Lung (tissue), 16 donors: Measurements from ENCODE around the gene PRIM1. TPM values are rescaled to one million over a fixed set of nuclear protein-coding genes. Genes with fewer than 3 reads are reported as not detected.
"Not testable (repeated sequence)": the region's sequence is repeated elsewhere in the genome, so short reads cannot be mapped to it uniquely, and the experiment has no call there.

Experiments used
- ATAC-seq: fragments of 200-7000 bp; cut with Tn5 transposase; one replicate; pipeline ENCODE4 v1.9.1; 2020; ENCODE audit warnings: moderate number of reproducible peaks; ENCODE audit not compliant: insufficient read depth, low FRiP score
- DNase-seq, 3 donors: peaks; one replicate each; pipeline ENCODE4 v3.0.0-alpha.2; 2013 to 2017
- H3K27ac ChIP-seq, 2 donors: one replicate each; pipeline ENCODE4 v1.5.1; 2013; ENCODE audit warnings: mild to moderate bottlenecking in 2 of 2, moderate library complexity in 2 of 2, control low read depth in 1 of 2, inconsistent platforms in 1 of 2, low read depth in 1 of 2, low read length in 1 of 2
- H3K27me3 ChIP-seq, 3 donors: one replicate each; pipeline ENCODE4 v1.5.1; 2013; ENCODE audit warnings: low read length in 2 of 3; ENCODE audit not compliant: control insufficient read depth in 3 of 3, insufficient read depth in 3 of 3
- H3K36me3 ChIP-seq, 4 donors: one replicate each; pipeline ENCODE4 v1.5.1; 2013; ENCODE audit warnings: low read length in 4 of 4, mild to moderate bottlenecking in 1 of 4, moderate library complexity in 1 of 4; ENCODE audit not compliant: control insufficient read depth in 4 of 4, insufficient read depth in 4 of 4
- H3K4me1 ChIP-seq, 5 donors: one replicate each; pipeline ENCODE4 v1.5.1; 2013; ENCODE audit warnings: low read length in 5 of 5, mild to moderate bottlenecking in 2 of 5, moderate library complexity in 1 of 5; ENCODE audit not compliant: control insufficient read depth in 5 of 5, insufficient read depth in 5 of 5
- H3K4me3 ChIP-seq: one replicate; pipeline ENCODE4 v1.5.1; 2013; ENCODE audit warnings: mild to moderate bottlenecking, control low read depth, moderate library complexity
- H3K9ac ChIP-seq, 2 donors: one replicate each; pipeline ENCODE4 v1.5.1; 2013; ENCODE audit warnings: low read length in 2 of 2, control low read depth in 1 of 2; ENCODE audit not compliant: insufficient read depth in 1 of 2
- H3K9me3 ChIP-seq, 4 donors: one replicate each; pipeline ENCODE4 v1.5.1; 2013; ENCODE audit warnings: low read length in 3 of 4, mild to moderate bottlenecking in 1 of 4, moderate library complexity in 1 of 4; ENCODE audit not compliant: control insufficient read depth in 4 of 4, insufficient read depth in 3 of 4
- WGBS, 2 donors: extraction: QIAGEN DNeasy Blood & Tissue Kit; methylation state at CpG; one replicate each; pipeline ENCODE4 v1.1.7; 2013; 5-methylcytosine and 5-hydroxymethylcytosine counted together
- long read RNA-seq, 5 donors: transcript quantifications; one replicate each; lab custom pipeline, GENCODE V29; 2026
- polyA plus RNA-seq, 2 donors: library from polyadenylated mRNA; stranded (reverse); fragments of 200-250 nt; gene quantifications; one replicate each; pipeline ENCODE4 v1.2.1, GENCODE V29; 2013
- total RNA-seq, 2 donors: library from RNA; depleted of rRNA in 1 of 2; stranded (reverse); fragments of >200 nt in 1 of 2; gene quantifications; one replicate each; pipeline ENCODE4 v1.2.1, GENCODE V29; 2014 to 2021
- TF ChIP-seq, protein P1 (sequence below): IDR thresholded peaks from 2 replicates; pipeline ENCODE4 v1.5.1; 2012; ENCODE audit warnings: mild to moderate bottlenecking; ENCODE audit errors: control extremely low read depth, extremely low read depth
- donor health status: control.
- donor health status: control.
- donor health status: Bipolar disorder and iron deficiency.
- donor health status: healthy.
- donor health status: DM: yes; HTN: yes; CAD: no.

Gene PRIM1
- total RNA-seq: 1 to 10 TPM; 5.5 to 9.9 TPM
- polyA plus RNA-seq: 1 to 10 TPM; 3.1 to 4.4 TPM
- long read RNA-seq, donor 1, partial matches to known transcripts: 0 of 4 reads
- long read RNA-seq, donor 1, other reads (novel, unspliced or antisense): 0 of 4 reads
- long read RNA-seq, donor 2, partial matches to known transcripts: 0 of 1 reads
- long read RNA-seq, donor 2, other reads (novel, unspliced or antisense): 0 of 1 reads
- long read RNA-seq, donor 3, partial matches to known transcripts: 0 of 1 reads
- long read RNA-seq, donor 3, other reads (novel, unspliced or antisense): 0 of 1 reads
- long read RNA-seq, donor 4: 0 reads
- long read RNA-seq, donor 5, transcript PRIM1-201 (13 exons, 1,393 nt): major isoform, 6 of 12 reads
- long read RNA-seq, donor 5, partial matches to known transcripts: 5 of 12 reads
- long read RNA-seq, donor 5, other reads (novel, unspliced or antisense): 0 of 12 reads

DNA sequence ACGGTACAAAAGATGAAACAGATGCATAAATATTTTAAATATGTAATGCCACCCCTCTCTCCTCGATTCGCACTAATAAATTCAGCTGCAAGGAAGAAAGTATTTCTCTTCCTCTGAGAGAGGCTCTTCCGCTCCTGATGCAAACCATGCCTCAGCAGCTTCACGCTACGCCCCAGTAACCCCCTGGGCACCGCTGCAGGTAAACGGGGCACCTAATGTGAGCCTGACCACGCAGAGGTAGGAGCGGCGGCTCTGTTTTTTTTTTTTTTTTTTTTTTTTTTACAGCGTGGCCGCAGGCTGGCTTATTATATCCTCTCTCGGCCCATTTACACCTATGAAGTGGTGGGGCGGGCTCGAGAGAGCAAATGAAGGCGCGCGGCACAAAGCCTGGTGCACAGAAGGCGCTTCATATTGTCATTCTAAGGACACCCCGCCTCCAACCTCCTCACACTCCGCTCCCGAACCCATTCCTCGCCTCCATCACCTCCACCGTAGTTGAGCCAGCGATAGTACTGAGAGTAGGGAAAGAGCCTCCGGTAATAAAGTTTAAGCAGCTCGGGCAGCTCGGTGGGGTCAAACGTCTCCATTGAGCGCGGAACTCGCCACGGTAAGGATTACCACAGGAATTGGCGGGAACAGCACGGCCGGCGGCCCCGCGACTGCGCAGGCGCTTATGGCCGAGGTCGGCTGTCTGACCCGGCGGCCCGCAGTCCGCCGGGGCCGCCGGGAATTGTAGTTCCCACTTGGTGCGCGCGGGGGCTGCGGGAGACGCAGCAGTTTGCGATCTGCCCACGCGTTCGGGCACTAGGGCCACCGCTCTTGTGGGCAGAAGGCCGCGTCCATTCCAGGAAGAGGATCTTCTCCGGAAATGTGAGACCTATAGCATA lies at the start of gene PRIM1:
Gene PRIM1, minus strand, starts transcription at position 612 of the 887 bp plus-strand sequence. Its CDS starts 25 bp downstream, at position 587.
- Histone ChIP-seq H3K27me3 (no peaks in the 10 kb centered on the region), H3K9me3 (no peaks in the 10 kb centered on the region), H3K4me1 (peaks cover 0 to 10% (median 0%) of the 10 kb centered on the region in 5 donors), H3K27ac (peak within 1 kb of the TSS in 1 of 2 donors; percentile 68), H3K36me3 (peaks cover 0 to 2% (median under 1%) of the 10 kb centered on the region in 4 donors), H3K4me3 (peak within 1 kb of the TSS; percentile 78), H3K9ac (peak within 1 kb of the TSS; percentile 37 to 92)
- TF ChIP-seq, protein P1, sequence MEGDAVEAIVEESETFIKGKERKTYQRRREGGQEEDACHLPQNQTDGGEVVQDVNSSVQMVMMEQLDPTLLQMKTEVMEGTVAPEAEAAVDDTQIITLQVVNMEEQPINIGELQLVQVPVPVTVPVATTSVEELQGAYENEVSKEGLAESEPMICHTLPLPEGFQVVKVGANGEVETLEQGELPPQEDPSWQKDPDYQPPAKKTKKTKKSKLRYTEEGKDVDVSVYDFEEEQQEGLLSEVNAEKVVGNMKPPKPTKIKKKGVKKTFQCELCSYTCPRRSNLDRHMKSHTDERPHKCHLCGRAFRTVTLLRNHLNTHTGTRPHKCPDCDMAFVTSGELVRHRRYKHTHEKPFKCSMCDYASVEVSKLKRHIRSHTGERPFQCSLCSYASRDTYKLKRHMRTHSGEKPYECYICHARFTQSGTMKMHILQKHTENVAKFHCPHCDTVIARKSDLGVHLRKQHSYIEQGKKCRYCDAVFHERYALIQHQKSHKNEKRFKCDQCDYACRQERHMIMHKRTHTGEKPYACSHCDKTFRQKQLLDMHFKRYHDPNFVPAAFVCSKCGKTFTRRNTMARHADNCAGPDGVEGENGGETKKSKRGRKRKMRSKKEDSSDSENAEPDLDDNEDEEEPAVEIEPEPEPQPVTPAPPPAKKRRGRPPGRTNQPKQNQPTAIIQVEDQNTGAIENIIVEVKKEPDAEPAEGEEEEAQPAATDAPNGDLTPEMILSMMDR: no peak
- peak; percentile 86 to 89 (median 88) for DNase-seq
- peak; percentile 92 for ATAC-seq
- 0 to 1% methylated on average over 63 to 64 of the region's 64 CpGs for WGBS, 2 donors

DNA sequence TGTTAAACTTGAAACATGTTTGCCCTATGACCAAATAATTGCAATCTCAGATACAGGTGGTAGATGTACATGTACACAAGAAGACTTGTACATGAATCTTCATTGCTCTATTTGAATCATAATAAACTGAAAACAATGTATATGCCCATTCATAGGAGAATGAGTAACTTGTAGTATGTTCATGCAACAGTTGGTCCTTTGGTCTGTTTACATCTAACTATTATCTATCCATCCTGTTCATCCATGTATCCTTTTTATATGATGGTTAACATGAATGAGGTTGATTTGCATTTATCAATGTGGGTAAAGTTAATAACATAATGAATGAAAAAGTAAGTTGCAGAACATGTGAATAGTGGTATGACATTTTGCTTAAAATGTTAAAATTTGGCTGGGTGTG lies 48.1 kb upstream of the PRIM1 start:
- no peaks in the 10 kb centered on the region for H3K9me3 ChIP-seq
- H3K9ac ChIP-seq: no peak overlapping the region
- no peaks in the 10 kb centered on the region for H3K36me3 ChIP-seq
- DNase-seq (no peak), ATAC-seq (no peak)
- no peak overlapping the region for H3K4me3 ChIP-seq
- H3K4me1 ChIP-seq: peaks cover 0 to 2% (median 0%) of the 10 kb centered on the region in 5 donors
- no peaks in the 10 kb centered on the region for H3K27me3 ChIP-seq
- TF ChIP-seq, protein P1: no peak
- no peak overlapping the region for H3K27ac ChIP-seq

DNA sequence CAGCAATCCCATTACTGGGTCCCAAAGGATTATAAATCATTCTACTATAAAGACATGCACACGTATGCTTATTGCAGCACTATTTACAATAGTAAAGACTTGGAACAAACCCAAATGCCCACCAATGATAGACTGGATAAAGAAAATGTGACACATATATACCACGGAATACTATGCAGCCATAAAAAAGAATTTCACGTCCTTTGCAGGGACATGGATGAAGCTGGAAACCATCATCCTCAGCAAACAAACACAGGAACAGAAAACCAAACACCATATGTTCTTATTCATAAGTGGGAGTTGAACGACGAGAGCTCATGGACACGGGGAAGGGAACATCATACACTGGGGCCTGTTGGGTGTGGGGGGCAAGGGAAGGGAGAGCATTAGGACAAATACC lies 47.2 kb upstream of the PRIM1 start:
- H3K27ac ChIP-seq, H3K27me3 ChIP-seq, H3K9me3 ChIP-seq, H3K4me1 ChIP-seq, DNase-seq, H3K4me3 ChIP-seq, ATAC-seq, H3K36me3 ChIP-seq, H3K9ac ChIP-seq: not testable (repeated sequence)
- 88 to 91% methylated on average over 6 of the region's 6 CpGs for WGBS, 2 donors

DNA sequence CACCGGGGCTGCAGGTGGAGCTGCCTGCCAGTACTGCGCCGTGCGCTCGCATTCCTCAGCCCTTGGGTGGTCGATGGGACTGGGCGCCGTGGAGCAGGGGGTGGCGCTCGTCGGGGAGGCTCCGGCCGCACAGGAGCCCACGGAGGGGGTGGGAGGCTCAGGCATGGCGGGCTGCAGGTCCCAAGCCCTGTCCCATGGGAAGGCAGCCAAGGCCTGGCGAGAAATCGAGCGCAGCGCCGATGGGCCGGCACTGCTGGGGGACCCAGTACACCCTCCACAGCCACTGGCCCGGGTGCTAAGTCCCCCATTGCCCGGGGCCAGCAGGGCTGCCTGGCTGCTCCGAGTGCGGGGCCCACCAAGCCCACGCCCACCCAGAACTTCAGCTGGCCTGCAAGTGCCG lies 43.7 kb upstream of the PRIM1 start:
- not testable (repeated sequence) for H3K36me3 ChIP-seq, H3K4me1 ChIP-seq, ATAC-seq, H3K27ac ChIP-seq, H3K9ac ChIP-seq, H3K27me3 ChIP-seq, H3K4me3 ChIP-seq, DNase-seq, H3K9me3 ChIP-seq
- 94 to 99% methylated on average over 18 to 27 of the region's 27 CpGs for WGBS, 2 donors

DNA sequence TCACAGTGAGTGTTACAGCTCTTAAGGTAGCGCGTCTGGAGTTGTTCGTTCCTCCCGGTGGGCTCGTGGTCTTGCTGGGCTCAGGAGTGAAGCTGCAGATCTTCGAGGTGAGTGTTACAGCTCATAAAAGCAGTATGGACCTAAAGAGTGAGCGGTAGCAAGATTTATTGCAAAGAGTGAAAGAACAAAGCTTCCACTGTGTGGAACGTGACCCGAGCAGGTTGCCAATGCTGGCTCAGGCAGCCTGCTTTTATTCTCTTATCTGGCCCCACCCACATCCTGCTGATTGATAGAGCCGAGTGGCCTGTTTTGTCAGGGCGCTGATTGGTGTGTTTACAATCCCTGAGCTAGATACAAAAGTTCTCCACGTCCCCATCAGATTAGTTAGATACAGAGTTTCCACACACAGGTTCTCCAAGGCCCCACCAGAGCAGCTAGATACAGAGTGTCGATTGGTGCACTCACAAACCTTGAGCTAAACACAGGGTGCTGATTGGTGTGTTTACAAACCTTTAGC lies 43.0 kb upstream of the PRIM1 start:
- not testable (repeated sequence) for H3K4me3 ChIP-seq

DNA sequence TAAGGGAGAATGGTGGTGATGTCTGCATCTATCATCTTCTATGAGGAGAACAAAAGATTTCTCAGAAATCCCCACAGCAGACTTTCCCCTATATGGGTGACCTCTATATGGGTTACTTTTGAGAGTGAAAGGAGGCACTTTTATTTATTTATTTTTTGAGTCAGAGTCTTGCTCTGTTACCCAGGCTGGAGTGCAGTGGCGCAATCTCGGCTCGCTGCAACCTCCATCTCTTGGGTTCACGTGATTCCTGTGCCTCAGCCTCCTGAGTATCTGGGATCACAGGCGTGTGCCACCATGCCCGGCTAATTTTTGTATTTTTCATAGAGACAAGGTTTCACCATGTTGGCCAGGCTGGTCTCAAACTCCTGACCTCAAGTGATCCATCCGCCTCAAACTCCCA lies 41.0 kb upstream of the PRIM1 start:
- H3K27me3 ChIP-seq, H3K4me3 ChIP-seq, H3K9me3 ChIP-seq, H3K9ac ChIP-seq, DNase-seq, H3K36me3 ChIP-seq, H3K27ac ChIP-seq, H3K4me1 ChIP-seq, ATAC-seq: not testable (repeated sequence)
- WGBS, 2 donors: 87 to 91% methylated on average over 7 of the region's 7 CpGs

More for the DNA sequence above, 43.0 kb upstream of the PRIM1 start:
- not testable (repeated sequence) for H3K27me3 ChIP-seq, DNase-seq, H3K4me1 ChIP-seq, ATAC-seq, H3K9me3 ChIP-seq, H3K27ac ChIP-seq, H3K9ac ChIP-seq, H3K36me3 ChIP-seq
- 66 to 79% methylated on average over 12 of the region's 13 CpGs for whole genome bisulfite sequencing, 2 donors
